BE2C (cell line): ENCODE results near the gene SURF6.
A peak's percentile ranks its signal among the peaks of the same experiment; 100 is the strongest.

Experiments
- DNase-seq: peaks from one replicate; pipeline ENCODE4 v3.0.0-alpha.2; 2020
- H3K27me3 ChIP-seq: fragments of 250-450 bp; sonication (Bioruptor Pico); 2 replicates; pipeline ENCODE4 v1.5.1; 2020; ENCODE audit warnings: mild to moderate bottlenecking
- H3K36me3 ChIP-seq: fragments of 250-450 bp; sonication (Bioruptor Pico); 2 replicates; pipeline ENCODE4 v1.5.1; 2020; ENCODE audit warnings: mild to moderate bottlenecking
- H3K4me1 ChIP-seq: fragments of 250-450 bp; sonication (Bioruptor Pico); 2 replicates; pipeline ENCODE4 v1.5.1; 2020
- H3K4me3 ChIP-seq: 2 replicates; pipeline ENCODE4 v1.5.1; 2011; ENCODE audit warnings: low read depth, low read length
- H3K9me3 ChIP-seq: fragments of 250-450 bp; sonication (Bioruptor Pico); 2 replicates; pipeline ENCODE4 v1.5.1; 2020
- CTCF ChIP-seq: IDR thresholded peaks from 2 replicates; pipeline ENCODE4 v1.5.1; 2012; ENCODE audit warnings: mild to moderate bottlenecking, low read depth, low read length

SURF6 gene

GRCh38 chr9:133345596-133345995 lies 9.6 kb upstream of the SURF6 start:
- no peaks in the 10 kb centered on the region; the same call in 1 of the 2 replicates for H3K4me1 ChIP-seq
- TF ChIP-seq CTCF = no peak
- H3K36me3 ChIP-seq = peaks cover 81% of the 10 kb centered on the region
- H3K9me3 ChIP-seq = no peaks in the 10 kb centered on the region
- no peak for DNase-seq
- H3K4me3 ChIP-seq = no peak overlapping the region
- H3K27me3 ChIP-seq = no peaks in the 10 kb centered on the region

- Histone ChIP-seq H3K36me3 (peaks cover 81% of the 10 kb centered on the region), H3K4me3 (no peak overlapping the region), H3K9me3 (no peaks in the 10 kb centered on the region), H3K4me1 (no peaks in the 10 kb centered on the region; the same call in 1 of the 2 replicates), H3K27me3 (no peaks in the 10 kb centered on the region)
- TF ChIP-seq CTCF = no peak
- DNase-seq = no peak
Observed at GRCh38 chr9:133344979-133345378, 9.0 kb upstream of the SURF6 start.

DNA sequence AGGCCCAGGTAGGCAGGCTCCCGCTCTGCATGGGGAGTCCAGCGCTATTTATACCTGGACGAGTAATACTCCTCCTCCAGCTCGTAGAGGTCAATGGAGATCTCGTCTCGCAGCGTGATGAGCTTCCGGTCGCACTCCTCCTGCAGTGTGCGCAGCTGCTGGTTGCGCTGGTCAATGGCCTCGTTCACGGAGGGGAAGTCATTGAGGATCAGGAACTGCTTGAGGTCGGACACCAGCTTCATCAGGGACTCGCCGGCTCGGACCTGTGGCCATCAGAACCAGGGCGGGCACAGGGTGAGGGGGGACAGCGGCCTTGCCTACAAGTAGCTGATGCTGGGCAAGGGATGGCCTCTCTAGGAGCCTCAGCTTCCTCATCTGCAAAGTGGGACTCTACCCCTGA lies 8.1 kb upstream of the SURF6 start:
- Histone ChIP-seq H3K9me3 (no peaks in the 10 kb centered on the region), H3K27me3 (no peaks in the 10 kb centered on the region), H3K4me3 (no peak overlapping the region), H3K4me1 (no peaks in the 10 kb centered on the region; the same call in 1 of the 2 replicates), H3K36me3 (peaks cover 77% of the 10 kb centered on the region)
- TF ChIP-seq CTCF = no peak
- DNase-seq = no peak

DNA sequence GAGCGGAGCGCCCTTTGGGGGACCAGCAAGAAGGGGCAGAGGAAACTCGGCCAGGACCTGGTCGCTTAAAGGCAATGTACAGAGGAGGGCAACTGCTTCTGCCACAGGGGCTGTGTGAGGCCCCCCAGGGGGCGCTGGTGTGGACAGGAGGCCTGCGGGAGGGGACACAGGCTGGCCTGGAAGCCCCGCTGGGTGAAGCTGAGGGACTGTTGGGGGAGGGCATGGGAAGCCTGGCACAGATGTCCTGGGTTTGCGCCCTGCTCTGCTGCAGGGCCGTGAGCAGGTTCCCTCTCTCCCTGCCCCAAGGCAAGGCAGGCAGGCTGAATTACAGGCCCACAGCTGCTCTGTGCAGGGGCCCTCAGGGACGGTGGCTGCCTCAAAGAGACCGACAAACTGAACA lies 6.6 kb upstream of the SURF6 start:
- Histone ChIP-seq H3K4me1 (no peaks in the 10 kb centered on the region; the same call in 1 of the 2 replicates), H3K9me3 (no peaks in the 10 kb centered on the region), H3K27me3 (no peaks in the 10 kb centered on the region), H3K4me3 (no peak overlapping the region), H3K36me3 (peaks cover 67% of the 10 kb centered on the region)
- TF ChIP-seq CTCF = peak; percentile 51
- peak; percentile 74 for DNase-seq

GRCh38 chr9:133342069-133342406 lies 6.0 kb upstream of the SURF6 start:
- no peaks in the 10 kb centered on the region for H3K27me3 ChIP-seq
- H3K9me3 ChIP-seq = no peaks in the 10 kb centered on the region
- no peak for DNase-seq
- peaks cover 67% of the 10 kb centered on the region for H3K36me3 ChIP-seq
- no peaks in the 10 kb centered on the region; the same call in 1 of the 2 replicates for H3K4me1 ChIP-seq
- H3K4me3 ChIP-seq = no peak overlapping the region
- peak; percentile 46 for TF ChIP-seq CTCF

DNA sequence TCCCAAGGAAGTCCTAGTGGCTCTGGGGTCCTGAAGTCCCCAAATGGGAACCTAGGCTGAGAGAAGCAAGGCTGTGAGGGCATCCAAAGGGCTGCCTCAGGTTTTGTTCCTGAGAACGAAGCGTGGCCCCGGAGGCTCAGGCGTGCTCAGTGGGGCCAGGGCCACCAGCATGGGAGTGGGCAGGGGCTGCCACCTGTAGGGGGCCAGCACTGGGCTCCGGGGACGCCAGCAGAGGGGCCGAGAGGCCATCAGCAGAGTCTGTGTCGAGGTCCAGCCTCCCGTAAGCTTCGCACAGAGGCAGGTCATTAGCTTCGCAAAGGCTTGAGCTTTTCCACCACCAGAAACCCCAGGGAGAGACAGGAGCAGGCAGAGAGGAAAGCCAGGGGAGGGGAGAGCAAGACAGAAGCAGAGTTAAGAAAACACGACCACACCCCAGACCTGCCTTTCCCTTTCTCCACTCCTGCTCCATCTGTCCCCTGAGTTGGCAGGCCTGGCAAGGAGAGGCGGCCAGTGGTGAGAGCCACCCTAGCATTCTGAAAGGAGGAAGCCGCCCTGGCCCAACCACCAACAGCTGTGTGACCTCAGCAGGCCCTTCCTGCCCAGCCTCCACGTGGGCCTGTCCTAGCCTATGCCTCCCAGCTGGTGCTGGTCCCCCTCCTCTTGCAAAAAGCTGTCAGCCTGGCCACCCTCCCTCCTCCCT lies 5.5 kb upstream of the SURF6 start:
- Histone ChIP-seq H3K4me3 (no peak overlapping the region), H3K36me3 (peaks cover 67% of the 10 kb centered on the region), H3K9me3 (no peaks in the 10 kb centered on the region), H3K27me3 (no peaks in the 10 kb centered on the region), H3K4me1 (no peaks in the 10 kb centered on the region; the same call in 1 of the 2 replicates)
- DNase-seq = no peak
- TF ChIP-seq CTCF = no peak
